Tibial nerve (tissue), 4 donors: Measurements from ENCODE around the gene CSNK1E. TPM values are rescaled to one million over a fixed set of nuclear protein-coding genes. Genes with fewer than 3 reads are reported as not detected.

Source experiments
- DNase-seq, 2 donors: peaks; one replicate each; pipeline ENCODE4 v3.0.0-alpha.2; 2019; ENCODE audit warnings: low spot score in 2 of 2
- H3K27ac ChIP-seq, 4 donors: fragments of 200-600 bp; sonication (generic) in 3 of 4; one replicate each; pipeline ENCODE4 v1.5.1; 2017 to 2019; ENCODE audit warnings: mild to moderate bottlenecking in 1 of 4
- H3K27me3 ChIP-seq, 2 donors: fragments of 200-600 bp; sonication (generic) in 1 of 2; one replicate each; pipeline versions ENCODE4 v1.5.1 to v1.6.0; 2017 to 2019
- H3K36me3 ChIP-seq, 3 donors: fragments of 200-600 bp; sonication (generic); one replicate each; pipeline ENCODE4 v1.5.1; 2018 to 2019
- H3K4me1 ChIP-seq, 4 donors: fragments of 200-600 bp; sonication (generic) in 3 of 4; one replicate each; pipeline ENCODE4 v1.5.1; 2017 to 2019
- H3K4me3 ChIP-seq, 4 donors: fragments of 200-600 bp; sonication (generic) in 3 of 4; one replicate each; pipeline ENCODE4 v1.5.1; 2017 to 2019; ENCODE audit warnings: mild to moderate bottlenecking in 1 of 4, moderate library complexity in 1 of 4
- H3K9me3 ChIP-seq, 4 donors: fragments of 200-600 bp; sonication (generic) in 3 of 4; one replicate each; pipeline ENCODE4 v1.5.1; 2017 to 2019
- EP300 ChIP-seq, 2 donors: sonication (generic); formaldehyde crosslinking; IDR thresholded peaks; one replicate each; pipeline ENCODE4 v1.6.1; 2017; ENCODE audit warnings: antibody characterized with exemption in 2 of 2, mild to moderate bottlenecking in 1 of 2
- POLR2A ChIP-seq, 2 donors: fragments of 450-650 bp; IDR thresholded peaks; one replicate each; pipeline ENCODE4 v1.6.1; 2017; ENCODE audit warnings: antibody characterized with exemption in 2 of 2, mild to moderate bottlenecking in 2 of 2, moderate library complexity in 2 of 2
- WGBS, 2 donors: methylation state at CpG; one replicate each; pipeline ENCODE4 v1.1.5; 2018; 5-methylcytosine and 5-hydroxymethylcytosine counted together
- total RNA-seq, 4 donors: library from RNA; depleted of rRNA; stranded (reverse); fragments of >200 nt; gene quantifications; one replicate each; pipeline ENCODE4 v1.1.0, GENCODE V29; 2016
- TF ChIP-seq, protein P1 (sequence below), 5 experiments: fragments of 200-600 bp in 3 of 5; fragments of 450-650 bp in 2 of 5; sonication (generic) in 3 of 5; IDR thresholded peaks; one replicate each; pipeline ENCODE4 v1.5.1; 2016 to 2019; ENCODE audit warnings: antibody characterized with exemption in 5 of 5, mild to moderate bottlenecking in 3 of 5, moderate library complexity in 2 of 5

The CSNK1E gene
- total RNA-seq, 4 donors from 2014 or later, result 122 to 235 (median 164) TPM

DNA sequence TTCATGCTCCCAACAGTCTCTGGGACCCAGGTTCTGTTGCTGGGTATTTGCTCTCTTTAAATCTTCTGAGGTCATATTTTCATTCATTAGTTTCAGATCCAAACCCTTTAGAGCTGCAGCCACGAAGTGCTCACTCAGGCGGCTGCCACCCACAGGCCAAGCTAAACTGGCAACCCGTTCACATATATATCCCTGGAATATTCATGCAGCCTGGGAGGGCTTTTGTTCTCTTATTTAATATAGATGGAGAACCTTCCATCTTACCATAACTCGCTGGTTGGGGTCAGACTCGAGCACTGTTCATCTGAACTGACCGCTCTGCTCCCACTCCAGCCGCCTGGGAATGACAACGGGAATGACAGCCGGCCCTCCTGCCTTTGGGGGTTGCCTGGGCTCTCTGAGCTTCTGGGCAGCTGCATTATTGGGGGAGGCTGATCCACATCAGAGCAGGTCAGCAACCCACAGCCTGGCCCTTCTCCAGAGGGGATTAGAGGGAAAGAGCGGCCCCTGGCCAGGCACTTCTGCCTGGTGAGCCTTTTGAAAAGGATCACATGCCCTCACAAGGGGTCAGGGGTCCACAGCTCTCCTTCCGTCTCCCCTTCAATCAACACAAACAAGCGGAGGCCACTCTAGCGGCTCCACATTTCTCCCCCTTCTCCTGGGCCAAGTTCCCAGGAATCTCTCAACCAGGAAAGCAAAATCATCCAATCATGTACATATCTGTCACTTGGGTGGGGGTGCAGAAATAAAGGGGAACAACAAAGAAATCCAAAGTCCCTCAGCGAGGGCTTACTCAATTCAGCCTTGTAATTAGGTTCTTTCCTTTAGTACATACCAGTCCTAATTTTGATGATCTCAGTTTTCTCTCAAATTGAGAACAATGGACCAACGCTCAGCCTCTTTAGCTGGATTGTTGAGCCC is 56.2 kb downstream of the CSNK1E start:
- H3K36me3 ChIP-seq, result peaks cover 0 to 11% (median 0%) of the 10 kb centered on the region in 3 donors
- H3K9me3 ChIP-seq, result no peaks in the 10 kb centered on the region
- TF ChIP-seq, protein P1, sequence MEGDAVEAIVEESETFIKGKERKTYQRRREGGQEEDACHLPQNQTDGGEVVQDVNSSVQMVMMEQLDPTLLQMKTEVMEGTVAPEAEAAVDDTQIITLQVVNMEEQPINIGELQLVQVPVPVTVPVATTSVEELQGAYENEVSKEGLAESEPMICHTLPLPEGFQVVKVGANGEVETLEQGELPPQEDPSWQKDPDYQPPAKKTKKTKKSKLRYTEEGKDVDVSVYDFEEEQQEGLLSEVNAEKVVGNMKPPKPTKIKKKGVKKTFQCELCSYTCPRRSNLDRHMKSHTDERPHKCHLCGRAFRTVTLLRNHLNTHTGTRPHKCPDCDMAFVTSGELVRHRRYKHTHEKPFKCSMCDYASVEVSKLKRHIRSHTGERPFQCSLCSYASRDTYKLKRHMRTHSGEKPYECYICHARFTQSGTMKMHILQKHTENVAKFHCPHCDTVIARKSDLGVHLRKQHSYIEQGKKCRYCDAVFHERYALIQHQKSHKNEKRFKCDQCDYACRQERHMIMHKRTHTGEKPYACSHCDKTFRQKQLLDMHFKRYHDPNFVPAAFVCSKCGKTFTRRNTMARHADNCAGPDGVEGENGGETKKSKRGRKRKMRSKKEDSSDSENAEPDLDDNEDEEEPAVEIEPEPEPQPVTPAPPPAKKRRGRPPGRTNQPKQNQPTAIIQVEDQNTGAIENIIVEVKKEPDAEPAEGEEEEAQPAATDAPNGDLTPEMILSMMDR (IDR thresholded peaks at IDR 0.05), result peak in 1 of 5 experiments; percentile 19
- no peak for TF ChIP-seq POLR2A (IDR thresholded peaks at IDR 0.05)
- WGBS, 2 donors, result 12 to 30% methylated on average over 15 of the region's 15 CpGs
- H3K4me3 ChIP-seq, result peak overlapping the region in 2 of 4 donors; percentile 10 to 13
- DNase-seq, result no peak
- peaks cover 3 to 87% (median 45%) of the 10 kb centered on the region in 4 donors for H3K4me1 ChIP-seq
- H3K27ac ChIP-seq, result peak overlapping the region; percentile 63 to 90 (median 78)
- H3K27me3 ChIP-seq, result no peaks in the 10 kb centered on the region

DNA sequence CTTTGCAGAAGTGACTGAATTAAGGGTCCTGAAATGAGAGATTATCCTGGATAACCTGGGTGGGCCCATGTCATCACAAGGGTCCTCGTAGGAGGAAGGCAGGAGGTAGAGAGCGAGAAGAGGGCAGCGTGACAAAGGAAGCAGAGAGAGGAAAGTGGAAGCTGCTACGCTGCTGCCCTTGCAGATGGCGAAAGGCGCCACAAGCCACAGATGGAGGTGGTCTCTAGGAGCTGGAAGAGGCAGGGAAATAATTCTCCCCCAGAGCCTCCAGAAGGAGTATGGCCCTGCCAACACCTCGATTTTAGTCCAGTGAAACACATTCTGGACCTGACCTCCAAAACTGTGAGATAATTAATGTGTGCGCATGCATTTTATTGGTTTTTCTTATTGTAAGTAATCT is 57.9 kb downstream of the CSNK1E start:
- no peaks in the 10 kb centered on the region for H3K9me3 ChIP-seq
- H3K36me3 ChIP-seq, result peaks cover 0 to 11% (median 0%) of the 10 kb centered on the region in 3 donors
- peak overlapping the region in 2 of 4 donors; percentile 84 to 90 for H3K27ac ChIP-seq
- no peak for TF ChIP-seq EP300 (IDR thresholded peaks at IDR 0.05)
- no peak overlapping the region for H3K4me3 ChIP-seq
- DNase-seq, result no peak
- WGBS, 2 donors, result 84 to 88% methylated on average over 8 of the region's 8 CpGs
- peaks cover 3 to 79% (median 40%) of the 10 kb centered on the region in 4 donors for H3K4me1 ChIP-seq
- no peaks in the 10 kb centered on the region for H3K27me3 ChIP-seq

DNA sequence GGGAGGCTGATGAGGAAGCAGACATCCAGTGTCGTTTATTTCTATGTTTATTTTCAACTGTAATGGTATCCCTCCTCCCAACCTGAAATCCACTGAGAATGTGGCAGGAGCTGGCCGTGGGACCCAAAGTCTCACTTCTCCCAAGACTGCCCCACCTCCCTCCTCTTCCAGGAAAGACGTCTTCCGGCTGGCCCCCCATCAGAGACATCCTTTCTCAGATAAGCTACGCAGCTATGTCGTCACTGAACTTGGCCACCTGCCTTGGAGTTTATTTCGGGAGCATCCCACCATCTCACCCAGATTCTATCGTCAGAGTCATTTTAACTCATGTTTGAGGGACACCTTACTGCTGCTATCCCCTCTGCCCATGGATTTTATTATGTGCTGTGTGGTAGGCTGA is 58.3 kb downstream of the CSNK1E start:
- 54 to 64% methylated on average over 8 of the region's 8 CpGs for WGBS, 2 donors
- TF ChIP-seq, protein P1 (IDR thresholded peaks at IDR 0.05), result no peak
- TF ChIP-seq EP300 (IDR thresholded peaks at IDR 0.05), result peak; percentile 23 to 37
- H3K4me3 ChIP-seq, result no peak overlapping the region
- H3K4me1 ChIP-seq, result peaks cover 3 to 79% (median 40%) of the 10 kb centered on the region in 4 donors
- peak overlapping the region in 3 of 4 donors; percentile 71 to 90 (median 84) for H3K27ac ChIP-seq
- no peaks in the 10 kb centered on the region for H3K27me3 ChIP-seq
- no peak for DNase-seq
- H3K9me3 ChIP-seq, result no peaks in the 10 kb centered on the region
- peaks cover 0 to 8% (median 0%) of the 10 kb centered on the region in 3 donors for H3K36me3 ChIP-seq

DNA sequence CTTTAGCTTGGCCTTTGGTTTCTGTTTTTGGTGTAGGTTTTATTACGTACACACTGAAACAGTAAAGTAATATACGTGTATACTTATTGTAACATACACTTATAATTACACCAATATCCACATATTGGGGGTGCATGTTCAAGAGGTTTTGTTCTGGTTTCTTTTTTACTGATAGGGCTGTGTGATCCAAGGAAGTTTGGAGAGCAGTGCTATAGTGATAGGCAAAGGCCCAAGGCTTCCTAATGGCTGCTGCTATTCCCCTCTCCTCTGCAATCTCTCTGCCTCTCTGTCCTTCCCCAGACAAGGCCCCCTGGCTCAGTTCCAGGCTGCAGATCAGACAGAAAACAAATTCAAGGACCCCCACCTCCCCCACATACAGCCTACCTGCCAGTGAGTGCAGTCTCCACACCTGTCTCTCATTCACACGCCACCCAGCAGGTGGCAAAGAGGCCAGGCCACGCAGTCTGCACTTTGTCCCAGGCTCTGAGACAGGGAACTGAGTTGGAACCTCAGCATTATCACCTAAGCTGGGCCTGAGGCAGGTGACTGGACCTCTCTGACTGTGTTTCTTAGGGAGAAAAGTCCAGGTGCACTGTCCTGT is 59.5 kb downstream of the CSNK1E start:
- 65 to 75% methylated on average over 4 of the region's 4 CpGs for WGBS, 2 donors
- TF ChIP-seq POLR2A (IDR thresholded peaks at IDR 0.05) (no peak), EP300 (IDR thresholded peaks at IDR 0.05) (no peak)
- TF ChIP-seq, protein P1 (IDR thresholded peaks at IDR 0.05), result no peak
- Histone ChIP-seq H3K27ac (peak overlapping the region; percentile 63 to 90 (median 78)), H3K36me3 (no peaks in the 10 kb centered on the region), H3K27me3 (no peaks in the 10 kb centered on the region), H3K4me3 (peak overlapping the region in 1 of 4 donors; percentile 23), H3K9me3 (no peaks in the 10 kb centered on the region), H3K4me1 (peaks cover 3 to 75% (median 39%) of the 10 kb centered on the region in 4 donors)
- no peak for DNase-seq

DNA sequence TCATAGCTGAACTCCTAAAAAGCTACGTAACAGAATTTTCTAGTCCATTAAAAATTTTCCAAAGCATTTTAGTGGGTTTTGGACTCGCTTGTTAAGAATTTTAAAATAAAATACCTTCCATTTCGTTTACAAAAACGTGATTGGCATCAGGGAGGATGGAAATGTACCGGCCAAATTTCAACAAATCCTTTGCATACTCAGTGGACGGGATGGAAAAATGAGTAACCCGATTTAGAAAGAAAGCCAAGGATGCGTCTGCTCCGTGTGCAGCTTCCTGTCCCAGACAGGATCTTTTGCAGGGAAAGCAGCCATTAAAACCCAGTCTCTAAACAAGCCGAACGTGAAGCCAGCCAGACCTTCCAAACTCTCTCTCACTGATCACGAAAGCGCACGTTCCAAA is 60.1 kb downstream of the CSNK1E start:
- TF ChIP-seq, protein P1 (IDR thresholded peaks at IDR 0.05), result no peak
- TF ChIP-seq EP300 (IDR thresholded peaks at IDR 0.05), result peak in 1 of 2 donors; percentile 45
- H3K4me1 ChIP-seq, result peaks cover 3 to 74% (median 34%) of the 10 kb centered on the region in 4 donors
- peak overlapping the region in 1 of 4 donors; percentile 23 for H3K4me3 ChIP-seq
- DNase-seq, result no peak
- peak overlapping the region; percentile 63 to 90 (median 78) for H3K27ac ChIP-seq
- no peaks in the 10 kb centered on the region for H3K36me3 ChIP-seq
- no peaks in the 10 kb centered on the region for H3K27me3 ChIP-seq
- 25 to 26% methylated on average over 14 of the region's 14 CpGs for WGBS, 2 donors
- no peaks in the 10 kb centered on the region for H3K9me3 ChIP-seq
